Upper lobe of left lung (tissue), 4 donors: ENCODE results near the gene NPAS4.

Experiments
- CTCF ChIP-seq, 6 experiments: fragments of 450-650 bp in 4 of 6; fragments of 200-600 bp in 2 of 6; sonication (generic) in 2 of 6; IDR thresholded peaks; one replicate each; pipeline ENCODE4 v1.5.1; 2016 to 2019; ENCODE audit warnings: antibody characterized with exemption in 6 of 6
- EP300 ChIP-seq, 4 donors: sonication (generic); formaldehyde crosslinking; IDR thresholded peaks; one replicate each; pipeline ENCODE4 v1.5.1; 2017; ENCODE audit warnings: antibody characterized with exemption in 4 of 4, control low read depth in 2 of 4
- POLR2A ChIP-seq, 4 donors: fragments of 450-650 bp; IDR thresholded peaks; one replicate each; pipeline ENCODE4 v1.5.1; 2016 to 2017; ENCODE audit warnings: antibody characterized with exemption in 4 of 4, mild to moderate bottlenecking in 2 of 4
- POLR2AphosphoS5 ChIP-seq, 2 donors: sonication (generic); formaldehyde crosslinking; IDR thresholded peaks; one replicate each; pipeline ENCODE4 v1.5.1; 2017; ENCODE audit warnings: antibody characterized with exemption in 2 of 2

GRCh38 chr11:66451663-66452062 lies 30.8 kb downstream of the NPAS4 start:
- no peak for TF ChIP-seq POLR2AphosphoS5 (IDR thresholded peaks at IDR 0.05)
- no peak for TF ChIP-seq EP300 (IDR thresholded peaks at IDR 0.05)
- no peak for TF ChIP-seq CTCF (IDR thresholded peaks at IDR 0.05)
- no peak for TF ChIP-seq POLR2A (IDR thresholded peaks at IDR 0.05)
